AG20443 (cell line): Measurements from ENCODE around the gene LRFN5.
"Not testable (repeated sequence)": the region's sequence is repeated elsewhere in the genome, so short reads cannot be mapped to it uniquely, and the experiment has no call there.

Experiments
- DNase-seq: peaks from one replicate; pipeline ENCODE4 v3.0.0; 2012; ENCODE audit warnings: low spot score, mixed read lengths

The LRFN5 gene

DNA sequence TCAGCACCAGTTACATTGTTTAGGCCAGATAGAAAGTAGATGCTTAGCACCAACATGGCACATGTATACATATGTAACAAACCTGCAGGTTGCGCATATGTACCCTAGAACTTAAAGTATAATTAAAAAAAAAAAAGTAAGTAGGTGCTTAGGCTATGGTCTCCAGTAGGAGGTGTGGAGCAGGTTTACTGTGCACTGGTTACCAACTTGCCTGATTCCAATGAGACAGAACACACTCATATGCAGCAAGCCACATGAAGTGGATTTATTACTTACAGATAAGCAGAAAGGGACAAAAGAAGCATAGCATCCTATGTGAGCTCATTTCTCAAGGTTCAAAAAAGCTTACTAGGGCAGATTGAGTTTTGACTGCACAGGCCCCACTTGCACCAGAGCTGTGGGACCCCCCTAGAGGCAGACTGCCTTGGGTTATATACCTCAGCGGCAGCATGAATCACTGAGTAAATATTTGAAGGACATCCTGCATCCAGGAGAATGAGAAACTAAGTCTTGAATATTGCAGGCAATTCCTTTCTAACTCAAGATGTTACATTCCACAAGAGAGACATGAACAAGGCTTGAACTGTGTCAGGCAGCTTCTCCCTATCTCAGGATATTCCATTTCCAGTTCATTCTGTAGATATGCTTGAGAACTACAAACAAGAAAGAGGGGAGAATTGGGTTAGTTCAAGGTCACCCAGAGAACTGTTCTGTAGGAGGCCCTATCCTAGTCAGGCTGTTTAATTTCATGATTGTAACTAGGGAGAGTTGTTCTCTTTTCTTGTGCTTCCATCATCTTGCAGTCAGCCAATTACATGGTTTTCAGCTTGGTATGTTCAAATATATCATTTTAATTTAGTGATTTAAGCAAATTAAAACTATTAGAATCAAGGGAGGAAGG is 30.1 kb downstream of the LRFN5 start:
- DNase-seq, result no peak

DNA sequence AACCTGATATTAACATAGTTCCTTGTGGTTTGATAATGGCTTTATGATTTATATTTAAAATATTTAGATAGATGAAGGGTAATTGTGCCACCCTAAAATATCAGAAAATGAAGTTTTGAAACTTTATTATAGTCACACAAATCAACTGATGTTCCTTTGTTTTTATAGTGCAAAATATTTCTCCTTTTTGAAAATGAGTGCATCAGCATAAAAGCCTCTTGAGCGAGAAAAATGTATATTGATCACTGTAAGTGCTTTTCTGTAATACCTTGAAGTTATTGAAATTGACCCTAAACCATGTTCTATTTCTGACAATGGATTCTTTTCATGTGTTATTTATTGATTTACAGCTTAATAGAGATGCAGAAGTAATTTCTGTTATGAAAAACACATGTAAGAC is 35.0 kb downstream of the LRFN5 start:
- no peak for DNase-seq

GRCh38 chr14:41642367-41642766 is 35.7 kb downstream of the LRFN5 start:
- no peak for DNase-seq

DNA sequence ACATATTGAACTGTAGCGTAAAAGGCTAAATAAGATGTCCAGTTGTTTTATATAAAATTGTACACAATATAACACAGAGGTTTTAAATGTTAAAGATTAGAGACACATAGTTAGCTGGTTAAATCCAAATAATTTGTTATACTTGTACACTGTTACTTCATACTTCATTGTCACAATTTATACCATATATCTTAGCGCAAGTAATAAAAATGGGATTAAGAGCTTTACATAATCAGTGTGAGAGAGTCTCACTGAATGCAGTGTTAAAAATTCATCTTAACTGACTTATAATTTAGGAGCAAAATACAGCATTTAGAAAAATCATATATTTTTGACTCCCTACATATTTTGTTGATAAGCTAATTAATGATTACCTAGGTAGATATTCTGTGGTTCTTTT is 36.1 kb downstream of the LRFN5 start:
- DNase-seq, result no peak

DNA sequence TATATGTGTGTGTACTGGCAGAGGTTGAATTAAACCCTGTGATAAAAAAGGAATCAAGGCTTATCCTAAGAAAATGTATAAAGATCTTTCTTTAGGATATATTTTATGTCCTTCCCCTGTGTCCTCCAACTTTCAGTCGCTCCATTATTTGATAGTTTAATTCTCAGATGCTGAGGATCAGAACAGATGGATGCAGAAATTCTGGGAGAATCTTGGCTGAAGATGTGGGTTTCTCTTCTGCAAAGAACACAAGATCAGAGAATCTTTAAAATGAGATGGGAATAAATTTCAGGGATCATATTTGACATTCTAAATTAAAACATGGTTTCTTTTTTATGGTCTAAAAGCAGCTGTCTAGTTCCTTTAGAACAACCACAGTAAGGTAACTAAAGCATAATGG is 37.9 kb downstream of the LRFN5 start:
- no peak for DNase-seq

DNA sequence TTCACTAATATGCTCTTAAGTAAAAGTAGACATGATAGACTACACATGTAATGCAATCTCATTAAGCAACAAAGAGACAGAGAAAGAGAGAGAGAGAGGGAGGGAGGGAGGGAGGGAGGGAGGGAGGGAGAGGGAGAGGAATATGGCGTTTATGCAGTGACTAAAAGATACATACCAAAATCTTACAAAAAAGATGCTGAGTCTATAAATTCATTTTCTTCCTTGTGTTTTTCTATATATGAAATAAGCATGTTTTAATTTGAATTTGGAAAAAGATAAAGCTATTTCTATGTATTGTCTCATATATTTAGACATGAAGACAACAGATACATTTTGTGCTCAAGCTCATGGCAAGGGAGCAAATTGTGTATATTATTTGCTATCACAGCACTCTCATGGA is 44.1 kb downstream of the LRFN5 start:
- no peak for DNase-seq

DNA sequence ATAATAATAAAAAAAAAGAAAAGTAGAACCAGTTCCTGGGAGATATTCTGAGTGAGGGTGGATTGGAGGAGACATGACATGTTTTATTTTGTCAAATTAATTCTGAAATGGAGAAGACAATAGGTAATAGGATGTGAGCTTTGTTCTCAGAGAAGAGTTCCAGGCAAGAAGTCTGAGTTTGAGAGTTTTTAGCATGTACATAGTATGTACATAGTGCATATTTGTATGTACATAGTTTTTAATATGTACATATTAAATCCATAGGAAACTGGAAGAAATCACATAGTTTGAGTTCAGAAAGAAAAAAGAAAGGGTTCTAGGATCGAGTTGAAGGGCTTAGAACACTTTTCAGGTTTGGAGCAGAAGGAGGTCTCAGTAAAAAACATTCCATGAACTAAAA is 47.5 kb downstream of the LRFN5 start:
- DNase-seq, result no peak

GRCh38 chr14:41662780-41663472 is 56.2 kb downstream of the LRFN5 start:
- no peak for DNase-seq

- no peak for DNase-seq
These were observed 56.8 kb downstream of the LRFN5 start for GRCh38 chr14:41663473-41663850.

GRCh38 chr14:41666301-41666700 is 59.6 kb downstream of the LRFN5 start:
- no peak for DNase-seq

GRCh38 chr14:41668356-41668755 is 61.7 kb downstream of the LRFN5 start:
- DNase-seq, result no peak

DNA sequence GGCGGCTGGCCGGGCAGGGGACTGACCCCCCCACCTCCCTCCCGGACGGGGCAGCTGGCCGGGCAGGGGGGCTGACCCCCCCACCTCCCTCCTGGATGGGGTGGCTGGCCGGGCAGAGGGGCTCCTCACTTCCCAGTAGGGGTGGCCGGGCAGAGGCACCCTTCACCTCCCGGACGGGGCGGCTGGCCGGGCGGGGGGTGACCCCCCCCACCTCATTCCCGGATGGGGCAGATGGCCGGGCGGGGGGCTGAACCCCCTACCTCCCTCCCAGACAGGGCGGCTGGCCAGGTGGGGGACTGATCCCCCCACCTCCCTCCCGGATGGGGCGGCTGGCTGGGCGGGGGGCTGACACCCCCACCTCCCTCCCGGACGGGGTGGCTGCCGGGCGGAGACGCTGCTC is 66.9 kb downstream of the LRFN5 start:
- DNase-seq, result not testable (repeated sequence)

GRCh38 chr14:41674511-41674971 is 67.9 kb downstream of the LRFN5 start:
- DNase-seq, result not testable (repeated sequence)

GRCh38 chr14:41699486-41699885 is 92.8 kb downstream of the LRFN5 start:
- no peak for DNase-seq

- DNase-seq, result no peak
These were observed 111.9 kb downstream of the LRFN5 start for GRCh38 chr14:41718477-41719166.

- no peak for DNase-seq
These were observed 132.5 kb downstream of the LRFN5 start for GRCh38 chr14:41739203-41739602.

DNA sequence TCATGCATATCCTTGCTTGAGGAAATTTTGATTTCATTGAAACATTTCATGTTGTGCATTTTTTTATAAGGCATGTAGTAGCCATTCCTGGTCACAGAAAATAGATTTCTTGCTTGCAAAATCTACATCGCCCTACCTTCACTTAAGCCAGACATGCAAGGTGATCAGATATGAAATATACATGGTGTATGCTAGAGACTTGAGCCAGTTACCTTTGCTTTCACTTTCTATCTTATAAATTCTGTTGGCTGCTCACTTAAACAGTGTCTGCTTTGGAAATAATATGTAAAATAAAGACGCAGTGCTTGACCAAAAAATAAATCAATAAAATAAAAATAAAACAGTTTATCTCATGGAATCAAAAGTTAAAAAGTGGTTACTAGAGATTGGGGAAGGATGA is 136.5 kb downstream of the LRFN5 start:
- no peak for DNase-seq

GRCh38 chr14:41749429-41749828 is 142.8 kb downstream of the LRFN5 start:
- no peak for DNase-seq

GRCh38 chr14:41750575-41750974 is 143.9 kb downstream of the LRFN5 start:
- DNase-seq, result not testable (repeated sequence)

- no peak for DNase-seq
These were observed 151.5 kb downstream of the LRFN5 start for GRCh38 chr14:41758011-41758665.

DNA sequence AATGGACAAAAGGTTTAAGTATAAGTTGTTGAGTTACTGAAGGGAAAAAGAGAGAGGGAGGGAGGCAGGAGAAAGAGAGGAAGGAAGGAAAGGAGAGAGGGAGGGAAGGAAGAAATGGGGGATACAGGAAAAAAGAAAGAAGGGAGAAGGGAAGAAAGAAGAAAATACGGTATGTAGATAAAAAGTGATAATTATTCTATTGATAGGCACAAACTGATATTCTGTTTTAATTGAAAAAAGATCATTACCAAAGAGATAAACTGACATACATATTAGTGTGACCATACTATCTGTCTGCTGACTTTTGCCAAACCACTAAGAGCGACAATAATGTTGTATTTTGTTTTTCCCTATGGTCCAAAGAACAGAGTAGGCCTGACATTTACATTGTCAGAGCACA is 154.5 kb downstream of the LRFN5 start:
- DNase-seq, result no peak

DNA sequence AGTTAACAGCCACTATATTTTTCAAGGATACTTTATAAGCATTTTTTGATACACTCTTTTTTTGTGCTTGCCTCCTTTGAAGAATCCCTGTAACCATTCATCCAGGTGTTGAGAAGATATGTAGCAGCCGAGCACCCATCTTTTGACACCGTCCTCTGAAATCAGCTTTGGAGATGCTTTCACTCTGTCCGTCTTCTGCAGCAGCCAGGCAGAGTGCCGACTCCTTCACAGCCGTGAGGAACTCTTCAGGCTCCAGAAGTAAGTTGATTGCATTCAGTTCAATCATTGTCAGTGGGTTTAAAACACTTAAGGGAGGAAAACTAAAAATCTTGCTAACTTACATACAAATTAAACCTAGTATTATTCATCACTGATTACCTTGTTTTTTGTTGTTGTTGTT is 160.1 kb downstream of the LRFN5 start:
- DNase-seq, result no peak
